ENCODE results near the gene AGAP1.
A peak's percentile ranks its signal among the peaks of the same experiment; 100 is the strongest.
"Not testable (repeated sequence)": the region's sequence is repeated elsewhere in the genome, so short reads cannot be mapped to it uniquely, and the experiment has no call there.

Gene AGAP1

DNA sequence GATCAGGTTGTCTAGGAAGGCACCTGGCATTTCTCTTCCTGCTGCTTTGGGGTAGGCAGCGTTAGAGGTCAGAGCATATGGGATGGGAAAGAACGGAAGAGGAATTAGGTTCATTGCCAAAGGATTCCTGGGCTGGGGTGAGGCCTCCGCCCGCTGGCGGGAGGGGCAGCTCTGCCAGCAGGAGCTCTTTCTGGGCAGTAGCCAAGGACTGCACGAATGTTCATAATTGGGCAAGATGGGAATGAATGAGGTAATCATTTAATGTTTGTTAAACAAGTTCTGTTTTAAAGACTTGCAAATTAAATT lies 253.9 kb downstream of the AGAP1 start:
- peak; percentile 84 for DNase-seq

DNA sequence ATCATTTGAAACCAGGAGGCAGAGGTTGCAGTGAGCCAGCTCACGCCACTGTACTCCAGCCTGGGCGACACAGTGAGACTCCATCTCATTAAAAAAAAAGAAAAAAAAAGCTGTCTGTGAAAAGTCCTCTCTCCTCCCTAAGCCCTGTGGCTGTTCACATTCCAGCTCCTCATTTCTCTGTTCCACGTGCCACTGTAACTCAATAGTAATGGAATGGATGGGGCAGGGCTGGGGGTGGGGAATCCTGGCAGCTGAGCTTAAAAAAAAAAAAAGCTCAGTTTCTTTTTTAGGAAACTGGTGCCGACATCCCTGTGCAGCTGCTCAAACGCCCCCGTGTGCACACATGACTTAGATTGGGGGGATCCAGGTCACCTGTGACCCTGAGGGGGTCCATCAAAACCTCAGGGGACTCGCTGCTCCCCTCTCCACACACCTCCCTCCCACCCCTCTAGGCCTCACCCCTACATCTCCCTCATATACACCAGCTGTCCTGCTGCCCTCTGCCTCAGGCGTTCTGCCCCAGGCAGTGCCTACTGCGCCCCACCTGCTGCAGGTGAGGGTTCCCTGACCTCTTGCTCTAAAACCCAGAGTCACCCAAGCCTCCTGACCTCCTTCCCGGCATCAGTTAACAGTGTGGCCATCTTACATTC lies 255.4 kb downstream of the AGAP1 start:
- DNase-seq = no peak

DNA sequence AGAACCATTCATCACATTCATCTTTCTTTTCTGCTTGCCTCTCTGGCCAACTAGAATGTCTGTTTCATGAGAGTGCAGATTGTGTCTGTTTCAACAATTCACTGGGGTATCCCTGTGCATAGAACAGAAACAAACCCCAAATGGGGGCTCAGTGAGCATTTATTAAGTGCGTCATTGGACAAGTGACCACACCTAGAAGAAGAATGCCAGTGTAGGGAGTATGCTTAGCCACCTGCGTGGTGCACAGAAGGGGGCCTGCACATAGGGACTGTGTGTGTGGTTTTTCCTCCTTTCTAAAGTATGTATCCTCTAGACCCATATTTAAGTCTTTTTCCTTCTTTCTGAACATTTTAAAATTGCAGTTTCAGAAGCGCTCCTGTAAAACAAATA lies 255.9 kb downstream of the AGAP1 start:
- no peak for DNase-seq

DNA sequence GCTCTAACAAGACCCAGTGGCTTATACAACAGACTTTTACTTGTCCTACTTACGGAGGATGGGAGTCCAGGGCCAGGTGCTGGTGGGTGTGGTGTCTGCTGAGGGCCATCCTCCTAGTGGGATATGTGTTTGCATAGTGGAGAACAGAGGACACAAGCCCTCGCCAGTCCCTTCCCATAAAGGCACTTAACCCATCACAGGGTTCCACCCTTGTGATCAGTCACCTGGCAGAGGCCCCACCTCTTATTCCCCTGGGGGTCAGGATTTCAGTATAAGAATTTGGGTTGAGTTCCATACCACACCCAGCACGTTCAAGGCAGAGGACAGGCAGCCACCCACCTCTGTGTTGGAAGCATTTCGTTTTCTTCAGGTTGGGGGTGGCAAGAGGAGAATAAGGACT lies 259.0 kb downstream of the AGAP1 start:
- DNase-seq = no peak

DNA sequence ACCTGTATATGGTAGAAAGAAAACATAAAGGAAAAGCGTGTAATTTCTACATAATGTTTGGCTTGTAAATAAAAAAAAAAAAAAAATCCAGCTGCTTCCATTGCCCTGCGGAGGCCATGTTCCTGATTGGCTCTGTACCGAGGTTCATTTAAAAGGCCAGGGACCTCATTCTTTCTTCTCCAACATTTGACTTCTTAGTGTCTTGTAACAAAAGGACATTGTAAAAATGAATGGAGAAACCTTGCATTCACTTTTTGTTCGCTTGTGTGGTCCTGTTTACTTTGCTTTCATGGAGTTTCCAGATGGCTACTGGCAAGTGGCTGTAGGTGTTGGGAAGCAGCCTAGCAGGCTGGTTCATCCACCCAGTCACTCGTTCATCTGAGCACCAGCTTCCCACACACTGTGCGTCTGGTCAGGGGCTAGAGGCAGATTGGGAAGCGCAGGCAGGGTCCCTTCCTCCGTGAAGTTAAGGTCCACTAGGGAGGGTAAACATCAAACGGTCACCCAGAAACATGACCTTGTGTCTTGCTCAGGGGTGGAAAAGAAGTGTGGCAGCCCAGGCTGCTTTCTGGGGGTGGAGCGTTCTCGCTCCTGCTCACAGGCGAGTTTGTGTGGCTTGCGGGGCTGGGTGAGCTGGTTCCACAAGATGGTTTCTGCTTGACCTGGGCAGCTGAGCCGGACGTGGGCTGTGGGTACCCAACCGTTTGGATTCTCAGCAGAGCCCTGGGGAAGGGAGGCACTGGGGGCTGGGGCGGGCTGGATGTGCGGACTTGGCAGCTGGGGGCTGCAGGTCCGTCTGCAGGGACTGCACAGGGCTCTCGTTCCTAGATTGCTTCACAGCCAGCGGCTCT lies 260.7 kb downstream of the AGAP1 start:
- DNase-seq = no peak

DNA sequence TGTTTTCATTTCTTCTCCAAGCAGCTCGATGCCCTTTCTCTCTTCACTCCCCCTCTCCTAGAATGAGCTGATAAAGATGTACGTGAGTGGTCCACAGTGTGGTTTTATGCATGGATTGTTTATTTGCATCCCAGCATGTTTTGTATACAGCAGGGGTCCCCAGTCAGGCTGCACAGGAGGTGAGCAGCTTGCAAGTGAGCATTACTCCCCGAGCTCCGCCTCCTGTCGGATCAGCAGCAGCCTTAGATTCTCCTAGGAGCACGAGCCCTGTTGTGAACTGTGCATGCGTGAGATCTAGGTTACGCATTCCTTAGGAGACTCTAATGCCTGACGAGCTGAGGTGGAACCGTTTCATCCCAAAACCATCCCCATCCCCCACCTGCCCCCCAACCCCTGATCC lies 262.6 kb downstream of the AGAP1 start:
- DNase-seq = no peak

DNA sequence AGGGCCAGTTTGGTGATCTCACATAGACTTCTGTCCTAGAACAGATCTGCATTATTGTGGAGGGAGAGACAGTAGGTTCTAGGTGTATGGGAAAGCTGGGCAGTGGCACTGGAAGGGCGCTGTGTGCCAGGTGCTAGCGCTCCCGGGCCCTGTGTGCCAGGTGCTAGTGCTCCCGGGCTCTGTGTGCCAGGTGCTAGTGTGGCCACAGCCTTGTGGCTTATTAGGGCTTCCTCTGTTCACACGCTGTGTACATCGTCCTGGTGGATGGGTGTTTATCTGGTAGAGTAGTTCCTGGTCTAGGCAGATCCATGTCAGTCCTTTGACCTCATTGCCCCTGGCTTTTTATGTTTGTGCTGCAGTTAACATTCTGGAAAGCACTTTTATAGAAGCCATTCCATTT lies 263.4 kb downstream of the AGAP1 start:
- no peak for DNase-seq

DNA sequence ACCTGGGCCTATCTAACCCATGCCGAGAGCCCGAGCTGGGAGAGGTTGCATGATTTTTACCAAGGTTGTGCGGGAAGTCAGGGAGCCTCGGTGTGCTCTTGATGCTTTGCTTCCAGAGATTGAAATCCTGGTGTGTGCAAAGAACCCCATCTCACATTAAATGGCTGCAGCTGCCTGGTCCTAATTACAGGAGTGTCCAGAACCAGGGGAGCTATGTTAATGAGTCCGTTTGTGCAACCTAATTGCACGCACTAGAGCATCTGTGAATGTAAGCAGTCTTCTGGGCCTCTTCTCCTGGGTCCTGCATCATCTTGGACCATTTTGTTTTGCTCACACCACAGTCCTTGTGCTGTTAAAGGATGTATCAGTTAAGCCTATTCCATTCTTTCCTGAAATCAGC lies 263.8 kb downstream of the AGAP1 start:
- DNase-seq = no peak

DNA sequence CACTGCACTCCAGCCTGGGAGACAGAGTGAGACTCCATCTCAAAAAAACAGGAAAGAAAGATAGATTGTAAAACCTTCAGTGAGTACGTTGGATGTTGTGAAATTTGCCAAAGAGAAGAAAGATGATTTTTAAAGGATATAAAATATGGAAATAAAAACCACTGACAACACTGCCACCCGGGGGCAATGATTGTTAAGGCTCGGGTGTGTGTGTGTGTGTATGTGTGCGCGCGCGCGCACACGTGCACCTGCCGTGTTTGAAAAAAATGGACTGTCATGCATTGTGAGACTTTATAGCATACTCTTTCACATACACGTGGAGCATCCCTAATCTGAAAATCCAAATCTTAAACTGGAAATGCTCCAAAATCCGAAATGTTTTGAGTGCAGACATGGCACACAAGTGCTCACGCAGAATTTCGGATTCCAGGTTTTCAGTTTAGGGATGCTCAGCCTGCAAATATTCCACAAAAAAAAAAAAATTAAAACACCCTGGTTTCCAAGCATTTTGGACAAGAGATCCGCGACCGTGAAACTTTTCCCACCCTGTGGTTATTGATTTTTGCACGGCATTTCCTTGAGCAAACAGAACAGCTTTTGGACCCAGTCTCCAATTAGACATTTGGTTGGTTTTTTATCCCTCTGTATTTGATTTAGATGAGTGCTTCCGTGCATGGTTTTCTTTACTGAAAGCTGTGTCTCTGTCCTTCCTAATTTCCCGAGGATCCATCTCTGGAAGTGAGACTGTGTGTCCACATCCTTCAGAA lies 269.2 kb downstream of the AGAP1 start:
- no peak for DNase-seq

DNA sequence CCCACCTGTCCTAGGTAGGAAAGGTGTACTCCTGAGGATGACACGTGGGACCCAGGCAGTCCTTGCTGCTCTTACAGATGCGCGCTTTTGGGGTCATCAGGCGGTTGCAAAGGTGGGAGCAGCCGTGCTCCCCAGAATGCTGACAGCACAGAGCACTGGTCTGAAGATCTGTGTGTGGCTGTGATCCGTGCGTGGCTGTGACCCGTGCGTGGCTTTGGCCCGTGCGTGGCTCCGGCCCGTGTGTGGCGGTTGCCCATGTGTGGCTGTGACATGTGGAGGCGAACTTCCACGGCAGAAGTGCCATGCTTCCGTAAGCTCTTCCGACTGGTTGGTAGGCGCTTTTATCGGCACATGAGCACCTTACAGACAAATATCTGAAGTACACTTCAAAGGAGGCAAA lies 270.0 kb downstream of the AGAP1 start:
- DNase-seq = no peak

DNA sequence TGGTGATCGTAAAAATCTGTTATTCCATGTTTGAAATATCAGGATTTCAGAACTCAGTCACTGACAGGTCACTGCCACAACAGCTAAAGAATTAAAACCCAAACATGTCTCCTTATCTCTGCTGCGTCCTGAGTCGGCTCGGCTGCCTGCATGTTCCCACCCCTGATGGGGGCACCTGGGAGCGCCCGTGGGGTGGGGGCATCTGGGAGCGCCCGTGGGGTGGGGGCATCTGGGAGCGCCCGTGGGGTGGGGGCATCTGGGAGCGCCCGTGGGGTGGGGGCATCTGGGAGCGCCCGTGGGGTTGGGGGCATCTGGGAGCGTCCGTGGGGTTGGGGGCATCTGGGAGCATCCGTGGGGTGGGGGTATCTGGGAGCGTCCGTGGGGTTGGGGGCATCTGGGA lies 270.6 kb downstream of the AGAP1 start:
- DNase-seq = not testable (repeated sequence)

DNA sequence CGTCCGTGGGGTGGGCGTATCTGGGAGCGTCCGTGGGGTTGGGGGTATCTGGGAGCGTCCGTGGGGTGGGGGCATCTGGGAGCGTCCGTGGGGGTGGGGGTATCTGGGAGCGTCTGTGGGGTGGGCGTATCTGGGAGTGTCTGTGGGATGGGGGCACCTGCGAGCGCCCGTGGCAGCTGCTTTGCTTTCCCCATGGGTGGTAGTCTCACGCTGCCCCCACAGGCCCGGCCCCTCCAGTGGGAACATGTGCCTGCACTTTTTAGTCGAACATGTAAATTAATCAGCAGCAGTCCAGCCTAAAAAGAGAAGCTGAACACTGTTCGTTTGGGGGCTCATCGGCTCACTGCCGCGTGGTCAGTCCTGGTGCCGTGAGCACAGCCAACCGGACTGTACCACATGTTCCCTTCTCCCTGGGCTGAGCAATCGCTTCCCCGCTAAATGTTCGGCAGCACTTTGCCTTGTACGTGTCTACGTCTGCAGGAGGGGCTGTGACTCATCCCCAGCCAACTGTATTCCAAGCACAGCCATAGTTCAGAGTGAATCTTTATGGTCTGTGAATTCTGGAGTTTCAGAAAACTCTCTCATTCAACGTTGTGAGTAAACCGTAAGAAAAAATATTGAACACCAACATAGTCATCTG lies 271.5 kb downstream of the AGAP1 start:
- no peak for DNase-seq

DNA sequence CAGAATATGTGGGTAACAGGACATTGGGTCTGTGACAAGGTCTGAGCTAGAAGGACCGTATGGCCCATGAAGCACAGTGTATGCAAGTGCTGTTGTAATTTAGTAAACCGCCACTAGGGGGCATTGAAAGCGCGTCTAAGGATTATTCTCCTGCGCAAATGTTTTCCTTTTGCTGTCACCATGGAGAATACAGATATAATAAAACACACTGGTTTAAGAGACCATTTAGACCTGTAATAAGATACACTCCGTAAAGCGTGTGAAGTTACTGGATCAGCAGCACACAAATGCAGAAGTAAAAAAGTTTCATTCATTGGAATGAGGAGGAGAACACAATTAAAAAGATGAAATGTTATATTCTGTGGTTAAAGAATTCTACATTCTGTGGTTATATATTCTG lies 272.4 kb downstream of the AGAP1 start:
- peak; percentile 66 for DNase-seq

DNA sequence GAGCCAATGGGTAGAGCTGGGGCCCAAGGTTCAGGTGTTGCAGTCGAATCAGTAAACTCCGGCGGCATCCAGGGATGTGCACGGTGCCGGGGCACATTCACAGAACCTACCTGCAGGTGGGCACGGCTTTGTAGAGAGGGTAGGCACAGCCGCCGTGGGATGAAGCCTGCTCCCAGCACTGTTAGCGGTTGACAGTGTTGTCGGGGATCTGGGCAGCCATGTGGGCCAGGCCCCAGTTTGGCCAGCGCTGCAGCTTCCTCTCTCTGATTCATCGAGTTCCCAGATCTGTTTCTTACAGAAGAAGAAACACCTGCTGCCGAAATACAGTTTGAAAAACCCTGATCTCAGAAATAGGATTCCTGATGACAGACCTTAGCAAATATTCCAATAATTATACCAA lies 274.8 kb downstream of the AGAP1 start:
- no peak for DNase-seq

DNA sequence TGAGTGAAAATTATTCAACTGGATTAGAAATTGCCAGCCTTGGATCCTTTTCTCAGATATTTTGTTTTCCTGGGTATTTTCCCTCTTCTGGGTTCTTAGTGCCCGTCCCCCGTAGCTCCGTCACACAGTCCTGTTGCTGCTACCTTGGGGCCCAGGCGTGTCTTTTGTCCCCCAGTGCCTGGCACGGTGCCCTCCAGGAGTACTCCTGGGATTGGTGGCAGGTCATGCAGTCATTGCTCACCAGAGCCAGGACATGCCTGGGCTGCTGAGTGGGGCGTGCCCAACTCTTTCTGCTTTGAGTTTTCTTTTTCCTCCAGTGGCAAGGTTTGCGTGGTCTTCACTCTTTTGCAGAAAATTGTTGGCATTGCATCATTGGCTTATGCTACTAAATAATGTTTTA lies 275.2 kb downstream of the AGAP1 start:
- no peak for DNase-seq

DNA sequence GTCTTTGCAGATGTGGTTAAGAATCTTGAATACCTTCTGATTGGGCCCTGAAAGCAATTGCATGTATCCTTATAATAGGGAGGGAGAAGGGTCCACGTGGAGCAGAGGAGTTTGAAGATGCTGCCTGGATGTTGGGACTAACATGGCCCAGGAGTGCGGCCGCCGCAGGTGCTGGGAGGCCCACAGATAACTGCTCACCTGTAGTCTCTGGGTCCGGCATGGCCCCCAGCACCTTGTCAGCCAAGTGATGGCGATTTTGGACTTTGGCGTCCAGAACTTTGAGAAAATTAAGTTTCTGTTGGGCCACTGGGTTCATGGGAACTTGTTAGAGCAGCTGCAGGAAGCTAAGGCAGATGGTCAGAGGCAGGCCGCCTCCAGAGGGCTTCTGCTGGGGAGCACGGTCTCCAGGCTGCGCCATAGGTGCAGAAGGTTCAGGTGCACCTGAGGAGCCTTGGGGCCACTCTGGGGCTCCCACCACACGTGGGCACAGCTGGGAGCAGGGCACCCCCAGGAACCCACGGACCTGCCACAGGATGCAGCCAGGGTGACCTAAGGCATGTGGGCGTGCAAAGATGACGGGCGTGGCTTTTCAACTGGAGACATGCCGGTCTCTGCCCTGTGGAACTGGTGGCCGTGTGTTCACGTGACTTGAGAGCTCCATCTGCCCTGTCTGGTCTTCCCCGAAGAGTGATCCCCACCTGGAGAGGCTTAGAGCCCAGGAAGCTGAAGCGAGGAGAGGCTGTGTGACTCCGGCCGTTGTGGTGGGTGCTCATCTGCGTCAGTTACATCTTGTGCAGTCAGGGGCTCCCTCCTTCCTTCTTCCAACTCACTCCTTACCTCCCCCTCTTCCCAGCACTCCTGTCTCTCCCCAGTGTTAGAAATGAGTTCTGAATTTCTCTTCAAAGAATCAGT lies 277.3 kb downstream of the AGAP1 start:
- no peak for DNase-seq

DNA sequence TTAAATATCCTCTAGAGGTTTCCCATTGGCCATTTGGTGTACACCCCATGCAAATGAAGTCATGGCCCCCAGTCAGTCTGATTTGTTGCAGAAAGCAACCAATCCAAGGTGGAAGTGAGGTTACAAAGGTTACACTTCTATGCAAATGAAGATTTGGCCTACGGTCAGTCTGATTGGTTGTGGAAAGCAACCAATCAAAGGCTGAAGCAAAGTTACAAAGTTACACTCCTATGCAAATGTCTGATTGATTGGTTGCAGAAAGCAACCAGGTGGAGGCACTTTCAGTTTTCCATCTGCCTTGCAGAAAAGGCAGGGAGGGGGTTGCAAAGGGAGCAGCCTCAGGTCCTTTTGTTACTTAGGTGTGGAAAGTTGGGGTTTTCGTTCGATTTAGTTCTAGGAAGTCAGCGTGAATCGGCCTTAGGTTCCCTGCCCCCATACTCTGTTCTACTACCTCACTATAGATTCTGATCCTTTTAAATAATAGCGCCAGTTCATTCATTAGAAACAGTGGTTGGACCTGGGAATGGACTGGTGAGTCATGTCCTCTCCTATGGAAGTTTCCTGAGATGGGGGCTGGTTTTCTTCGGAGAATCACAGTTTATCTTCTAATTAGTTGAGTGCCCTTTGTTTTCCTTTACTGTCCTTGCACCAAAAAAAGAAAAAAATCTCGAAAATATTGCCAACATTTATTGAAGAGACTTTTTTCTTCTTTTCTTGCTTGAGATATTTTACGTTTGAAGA lies 279.5 kb downstream of the AGAP1 start:
- DNase-seq = no peak

DNA sequence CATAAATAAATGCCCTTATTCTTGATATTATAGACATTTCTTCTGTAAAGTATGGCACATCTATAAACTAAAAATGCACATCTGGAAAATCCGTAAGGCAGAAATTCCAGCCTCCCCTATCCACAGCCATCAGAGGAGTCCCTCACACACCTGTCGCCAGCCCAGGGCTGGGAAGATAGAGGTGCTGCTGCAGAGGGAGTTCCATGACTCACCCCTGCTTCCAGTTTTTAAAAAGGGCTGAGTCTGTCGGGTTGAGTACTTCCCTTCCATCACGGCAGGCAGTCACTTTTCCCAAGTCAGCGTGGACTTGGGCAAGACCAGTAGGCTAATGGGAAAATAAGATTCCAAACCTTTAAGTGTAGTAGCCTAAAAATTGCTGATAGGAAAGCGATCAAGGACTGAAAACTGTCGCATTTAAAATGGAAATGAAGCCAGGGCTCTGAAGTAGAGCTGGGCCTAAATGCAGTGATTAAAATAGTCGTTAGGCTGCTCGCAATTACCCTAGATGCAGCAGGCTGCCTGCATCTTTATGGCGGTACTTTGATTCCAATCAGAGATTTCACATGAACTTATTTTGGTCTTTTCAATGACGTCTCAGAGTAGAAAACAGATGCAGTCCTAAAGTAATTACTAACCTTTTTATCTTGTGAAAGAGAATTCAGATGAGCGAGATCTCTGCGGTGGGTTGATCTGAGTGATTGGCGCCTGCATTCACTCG lies 280.5 kb downstream of the AGAP1 start:
- no peak for DNase-seq

DNA sequence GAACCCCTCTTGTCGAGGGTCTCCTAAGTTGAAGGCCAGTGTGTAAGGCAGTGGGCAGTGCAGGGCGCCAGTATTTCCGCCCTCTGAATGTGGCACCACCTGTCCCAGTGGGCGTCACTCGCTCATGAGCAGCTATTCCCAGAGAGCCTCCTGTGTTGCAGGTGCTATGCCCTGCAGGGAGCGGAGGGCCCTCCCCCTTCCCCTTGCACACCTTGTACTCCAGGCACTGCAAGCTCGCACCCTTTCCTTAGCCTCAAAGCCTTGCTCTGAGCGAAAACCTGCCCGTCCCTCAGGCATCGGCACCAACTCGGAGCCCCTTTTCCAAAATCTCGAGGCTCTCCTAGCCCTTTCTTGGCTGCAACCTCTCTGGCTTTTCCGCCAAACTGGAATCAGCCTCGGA lies 282.7 kb downstream of the AGAP1 start:
- DNase-seq = no peak

DNA sequence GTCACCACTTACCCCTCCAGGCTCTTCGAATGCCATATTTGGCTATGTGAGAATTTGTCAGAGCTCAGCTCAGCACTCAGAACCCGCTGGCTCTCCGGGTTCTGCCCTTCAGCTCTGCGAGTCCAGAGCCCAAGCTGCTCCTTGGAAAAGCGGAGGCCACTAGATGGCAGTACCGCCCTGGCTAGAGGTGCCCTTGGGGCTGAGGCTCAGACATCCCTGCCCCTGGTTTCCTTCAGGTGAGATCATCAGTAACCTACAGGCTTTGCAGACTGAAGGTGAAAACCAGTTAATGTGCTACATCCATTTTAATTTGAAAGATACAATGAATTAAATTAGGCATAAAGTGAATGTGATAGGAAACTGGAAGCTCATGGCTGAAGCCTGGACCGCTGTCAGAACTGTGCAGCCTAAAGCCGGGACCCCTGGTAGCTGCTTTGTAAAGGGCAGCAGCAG lies 285.6 kb downstream of the AGAP1 start:
- peak; percentile 41 for DNase-seq

DNA sequence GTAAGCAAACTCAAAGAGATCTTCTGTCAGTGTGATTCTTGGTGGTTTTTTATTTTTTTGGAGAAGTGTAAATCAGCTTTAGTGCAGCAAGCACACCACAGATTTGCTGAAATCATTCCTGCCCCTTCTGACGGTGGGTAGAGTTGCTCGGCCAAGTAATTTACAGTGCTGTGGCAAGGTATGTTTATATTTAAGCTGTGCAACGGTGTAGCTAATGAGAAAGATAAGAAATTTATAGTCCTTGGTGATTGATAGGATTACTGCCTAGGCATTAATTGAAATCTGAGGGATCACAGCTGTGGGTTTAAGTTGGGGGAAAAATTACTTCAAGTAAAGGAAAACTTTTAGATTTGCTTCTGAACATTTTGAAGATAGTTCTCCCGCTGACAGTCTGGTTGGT lies 286.6 kb downstream of the AGAP1 start:
- DNase-seq = no peak

Data from NCI-H1694 treated with DMSO at 0.1 percent for 48 hours (cell line).